WTC11 (cell line): Measurements from ENCODE around the gene SNRNP200. TPM values are rescaled to one million over a fixed set of nuclear protein-coding genes. Genes with fewer than 3 reads are reported as not detected.

ENCODE experiments used
- ATAC-seq: fragments of 200-7000 bp; cut with Tn5 transposase; 2 replicates; pipeline ENCODE4 v1.10.0; 2021; ENCODE audit warnings: mild to moderate bottlenecking, moderate library complexity
- CTCF ChIA-PET: fragments of 300-600 bp; sonication (Branson Sonifier 250); formaldehyde crosslinking; loops from one replicate; lab custom pipeline; 2021; ENCODE audit warnings: antibody characterized with exemption; lab: Charles Lee
- POLR2A ChIA-PET: fragments of 350-600 bp; sonication (Branson Sonifier 250); formaldehyde crosslinking; loops from one replicate; lab custom pipeline; 2021; ENCODE audit warnings: antibody characterized with exemption; lab: Charles Lee
- DNase-seq: peaks from one replicate; pipeline ENCODE4 v3.0.0; 2021; ENCODE audit warnings: low spot score
- H3K27ac Mint-ChIP-seq: 2 replicates; pipeline ENCODE4 v1.8.0; 2021; ENCODE audit warnings: mixed read lengths
- H3K27me3 Mint-ChIP-seq: 2 replicates; pipeline ENCODE4 v1.8.0; 2021; ENCODE audit warnings: low read depth, mild to moderate bottlenecking, moderate library complexity, mixed read lengths
- H3K36me3 Mint-ChIP-seq: 2 replicates; pipeline ENCODE4 v1.8.0; 2021; ENCODE audit warnings: mixed read lengths
- H3K4me1 Mint-ChIP-seq: 2 replicates; pipeline ENCODE4 v1.8.0; 2022; ENCODE audit warnings: mixed read lengths
- H3K4me3 Mint-ChIP-seq: 2 replicates; pipeline ENCODE4 v1.8.0; 2021; ENCODE audit warnings: mild to moderate bottlenecking, moderate library complexity, mixed read lengths
- H3K9me3 Mint-ChIP-seq: 2 replicates; pipeline ENCODE4 v1.8.0; 2021; ENCODE audit warnings: mixed read lengths
- ATF1 ChIP-seq: sonication (generic); formaldehyde crosslinking; IDR thresholded peaks from 2 replicates; pipeline ENCODE4 v1.8.1; 2023; ENCODE audit warnings: mild to moderate bottlenecking, moderate library complexity, missing genetic modification reagents
- ATF2 ChIP-seq: sonication (generic); formaldehyde crosslinking; IDR thresholded peaks from 2 replicates; pipeline ENCODE4 v1.8.1; 2022; ENCODE audit warnings: low read depth, missing genetic modification reagents, borderline replicate concordance
- ATF6 ChIP-seq: sonication (generic); formaldehyde crosslinking; IDR thresholded peaks from 2 replicates; pipeline ENCODE4 v1.8.1; 2023; ENCODE audit warnings: mild to moderate bottlenecking, missing genetic modification reagents
- CREB1 ChIP-seq: sonication (generic); formaldehyde crosslinking; IDR thresholded peaks from 2 replicates; pipeline ENCODE4 v1.8.0; 2023; ENCODE audit warnings: mild to moderate bottlenecking, missing genetic modification reagents
- E2F5 ChIP-seq: sonication (generic); formaldehyde crosslinking; IDR thresholded peaks from 2 replicates; pipeline ENCODE4 v1.8.1; 2022; ENCODE audit warnings: mild to moderate bottlenecking, moderate library complexity, missing genetic modification reagents
- ETV6 ChIP-seq: sonication (generic); formaldehyde crosslinking; IDR thresholded peaks from 2 replicates; pipeline ENCODE4 v1.8.1; 2022; ENCODE audit warnings: mild to moderate bottlenecking, missing genetic modification reagents
- FOXP4 ChIP-seq: sonication (generic); formaldehyde crosslinking; IDR thresholded peaks from 2 replicates; pipeline ENCODE4 v1.8.0; 2022; ENCODE audit warnings: mild to moderate bottlenecking, missing genetic modification reagents
- IRF2 ChIP-seq: sonication (generic); formaldehyde crosslinking; IDR thresholded peaks from 2 replicates; pipeline ENCODE4 v1.8.0; 2022; ENCODE audit warnings: low read depth, missing genetic modification reagents, borderline replicate concordance
- JAZF1 ChIP-seq: fragments of 250-450 bp; sonication (Bioruptor Pico); IDR thresholded peaks from 2 replicates; pipeline ENCODE4 v1.9.0; 2021; ENCODE audit warnings: moderate library complexity, mild to moderate bottlenecking, inconsistent platforms
- NFATC4 ChIP-seq: fragments of 250-450 bp; sonication (Bioruptor Pico); IDR thresholded peaks from 2 replicates; pipeline ENCODE4 v1.9.0; 2021; ENCODE audit warnings: mild to moderate bottlenecking
- NR3C1 ChIP-seq: sonication (generic); formaldehyde crosslinking; conservative IDR thresholded peaks from 2 replicates; pipeline ENCODE4 v1.8.1; 2023; ENCODE audit warnings: low read depth, mild to moderate bottlenecking, missing genetic modification reagents
- PRDM15 ChIP-seq: sonication (generic); formaldehyde crosslinking; IDR thresholded peaks from 2 replicates; pipeline ENCODE4 v1.8.0; 2022; ENCODE audit warnings: missing genetic modification reagents
- STAT6 ChIP-seq: sonication (generic); formaldehyde crosslinking; conservative IDR thresholded peaks from 2 replicates; pipeline ENCODE4 v1.8.1; 2023; ENCODE audit warnings: mild to moderate bottlenecking, low read depth, missing genetic modification reagents, moderate library complexity
- TEAD4 ChIP-seq: sonication (generic); formaldehyde crosslinking; IDR thresholded peaks from 2 replicates; pipeline ENCODE4 v1.8.0; 2022; ENCODE audit warnings: mild to moderate bottlenecking, missing genetic modification reagents
- TP53 ChIP-seq: sonication (generic); formaldehyde crosslinking; IDR thresholded peaks from 2 replicates; pipeline ENCODE4 v1.8.1; 2023; ENCODE audit warnings: mild to moderate bottlenecking, missing genetic modification reagents
- ZBTB21 ChIP-seq: sonication (generic); formaldehyde crosslinking; IDR thresholded peaks from 2 replicates; pipeline ENCODE4 v1.8.1; 2023; ENCODE audit warnings: mild to moderate bottlenecking, missing genetic modification reagents, borderline replicate concordance
- ZMAT4 ChIP-seq: fragments of 250-450 bp; sonication (Bioruptor Pico); IDR thresholded peaks from 2 replicates; pipeline ENCODE4 v1.9.0; 2021; ENCODE audit warnings: mild to moderate bottlenecking
- ZNF396 ChIP-seq: fragments of 250-450 bp; sonication (Bioruptor Pico); IDR thresholded peaks from 2 replicates; pipeline ENCODE4 v1.8.0; 2021; ENCODE audit warnings: mild to moderate bottlenecking, moderate library complexity, borderline replicate concordance
- total RNA-seq: library from RNA; stranded (reverse); gene quantifications from 3 replicates; pipeline ENCODE4 v1.2.3, GENCODE V29; 2021

SNRNP200 gene
- total RNA-seq, 1 experiment from 2014 or later, result 226 TPM

- no peak for TF ChIP-seq TP53
These were observed 36.3 kb upstream of the SNRNP200 start (continued) for GRCh38 chr2:96341641-96342040.

- POLR2A ChIA-PET, result interaction anchor here (0.6 kb wide), 1 partner anchor 248 kb away, joined by 4 read pairs; no protein-coding TSS in a partner anchor
- Mint-ChIP-seq H3K4me3 (no peak overlapping the region), H3K36me3 (peaks cover 48% of the 10 kb centered on the region), H3K27ac (no peak overlapping the region), H3K9me3 (no peaks in the 10 kb centered on the region), H3K4me1 (peaks cover 10% of the 10 kb centered on the region), H3K27me3 (no peaks in the 10 kb centered on the region)
- CTCF ChIA-PET, result no interaction called here
- ATAC-seq (no peak), DNase-seq (no peak)
- no peak for TF ChIP-seq TEAD4 (CRISPR knock-in tag)
- no peak for TF ChIP-seq ATF2 (CRISPR knock-in tag)
- no peak for TF ChIP-seq TP53
- TF ChIP-seq ATF1 (CRISPR knock-in tag), result no peak
- TF ChIP-seq NR3C1 (CRISPR knock-in tag), result no peak
- no peak for TF ChIP-seq IRF2
- TF ChIP-seq PRDM15 (CRISPR knock-in tag), result no peak
- no peak for TF ChIP-seq ZBTB21 (CRISPR knock-in tag)
- TF ChIP-seq ETV6 (CRISPR knock-in tag), result no peak
- TF ChIP-seq CREB1, result no peak
- TF ChIP-seq ATF6, result no peak
- no peak for TF ChIP-seq E2F5 (CRISPR knock-in tag)
- no peak for TF ChIP-seq JAZF1 (CRISPR knock-in tag)
- TF ChIP-seq STAT6 (CRISPR knock-in tag), result no peak
- TF ChIP-seq NFATC4 (CRISPR knock-in tag), result no peak
- no peak for TF ChIP-seq ZMAT4 (CRISPR knock-in tag)
- no peak for TF ChIP-seq FOXP4
- no peak for TF ChIP-seq ZNF396
These were observed 35.4 kb upstream of the SNRNP200 start for GRCh38 chr2:96340493-96341414.
